Measurements from ENCODE around the gene ZNF267. TPM values are rescaled to one million over a fixed set of nuclear protein-coding genes. Genes with fewer than 3 reads are reported as not detected.

Gene ZNF267
- total RNA-seq, 1 experiment from 2014 or later = 10.2 TPM

DNA sequence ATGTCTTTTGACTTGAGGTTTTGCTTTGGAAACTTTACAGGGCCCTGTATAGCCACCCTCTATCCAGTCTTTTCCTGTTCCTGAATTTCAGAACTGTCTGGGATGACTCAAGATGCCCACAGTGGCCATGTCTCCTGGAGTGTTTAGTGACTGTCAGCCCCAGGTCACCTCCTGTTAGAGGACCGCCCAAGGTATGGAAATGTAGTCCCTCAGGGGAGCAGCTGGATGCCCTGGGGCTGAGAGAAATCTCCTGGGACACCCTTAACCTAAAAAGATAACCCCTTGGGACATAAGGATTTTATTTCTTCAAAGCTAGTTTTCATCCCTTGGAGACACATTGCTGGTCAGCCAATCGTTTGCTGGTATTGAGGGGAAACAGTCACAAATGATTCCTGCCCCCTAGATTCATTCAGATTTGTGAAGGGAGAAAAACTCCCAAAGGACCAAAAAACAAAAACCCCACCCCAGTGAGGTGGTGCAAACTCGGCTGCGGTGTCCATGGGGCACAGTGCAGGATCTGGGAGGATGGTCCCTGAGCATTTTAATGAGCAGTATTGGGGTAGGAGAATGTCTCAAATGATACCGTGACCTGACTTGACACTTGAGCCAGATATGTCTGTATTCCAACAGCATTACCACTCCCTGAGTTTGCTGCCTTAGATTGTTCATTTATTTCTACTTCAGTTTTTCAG is 1.7 kb downstream of the ZNF267 start:
- peak; percentile 35 for ATAC-seq
- H3K79me2 ChIP-seq (ENCODE audit: low read length) = peaks cover 62% of the 10 kb centered on the region
- BruUV-seq (replicated peaks) = no TSS peak
- peak overlapping the region; percentile 96 for H3K4me2 ChIP-seq (ENCODE audit: low read length)
- H2AFZ ChIP-seq (ENCODE audit: low read length) = no peak overlapping the region
- H3K27me3 ChIP-seq (ENCODE audit: low read length) = no peaks in the 10 kb centered on the region
- intact Hi-C loops (cut with micrococcal nuclease) = no loop called here
- POLR2A ChIA-PET (ENCODE audit: unreplicated experiment) = no interaction called here
- peaks cover 13% of the 10 kb centered on the region; the same call in 1 of the 2 replicates for H4K20me1 ChIP-seq (ENCODE audit: low read length)
- DNase-seq = peak; percentile 27
- H3K4me3 ChIP-seq (ENCODE audit: low read length) = peak overlapping the region; percentile 100
- H3K9ac ChIP-seq (ENCODE audit: low read length) = peak overlapping the region; percentile 98
- peaks cover 25% of the 10 kb centered on the region for H3K36me3 ChIP-seq (ENCODE audit: low read depth, low read length)
- TF ChIP-seq, protein P1, sequence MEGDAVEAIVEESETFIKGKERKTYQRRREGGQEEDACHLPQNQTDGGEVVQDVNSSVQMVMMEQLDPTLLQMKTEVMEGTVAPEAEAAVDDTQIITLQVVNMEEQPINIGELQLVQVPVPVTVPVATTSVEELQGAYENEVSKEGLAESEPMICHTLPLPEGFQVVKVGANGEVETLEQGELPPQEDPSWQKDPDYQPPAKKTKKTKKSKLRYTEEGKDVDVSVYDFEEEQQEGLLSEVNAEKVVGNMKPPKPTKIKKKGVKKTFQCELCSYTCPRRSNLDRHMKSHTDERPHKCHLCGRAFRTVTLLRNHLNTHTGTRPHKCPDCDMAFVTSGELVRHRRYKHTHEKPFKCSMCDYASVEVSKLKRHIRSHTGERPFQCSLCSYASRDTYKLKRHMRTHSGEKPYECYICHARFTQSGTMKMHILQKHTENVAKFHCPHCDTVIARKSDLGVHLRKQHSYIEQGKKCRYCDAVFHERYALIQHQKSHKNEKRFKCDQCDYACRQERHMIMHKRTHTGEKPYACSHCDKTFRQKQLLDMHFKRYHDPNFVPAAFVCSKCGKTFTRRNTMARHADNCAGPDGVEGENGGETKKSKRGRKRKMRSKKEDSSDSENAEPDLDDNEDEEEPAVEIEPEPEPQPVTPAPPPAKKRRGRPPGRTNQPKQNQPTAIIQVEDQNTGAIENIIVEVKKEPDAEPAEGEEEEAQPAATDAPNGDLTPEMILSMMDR (conservative IDR thresholded peaks at IDR 0.05; ENCODE audit: low read depth, low read length) = no peak
- no peak for TF ChIP-seq EZH2 (IDR thresholded peaks at IDR 0.05; ENCODE audit: low read length, unreplicated experiment)
- no peak for TF ChIP-seq EZH2phosphoT487 (IDR thresholded peaks at IDR 0.05; ENCODE audit: borderline replicate concordance, low read length)
- H3K9me3 ChIP-seq (ENCODE audit: low read length) = no peaks in the 10 kb centered on the region
- H3K4me1 ChIP-seq (ENCODE audit: insufficient read depth, low read length) = peaks cover 31% of the 10 kb centered on the region
- no peaks in the 10 kb centered on the region for H3K9me2 ChIP-seq (replicated peaks; ENCODE audit: low read length)
- no peaks in the 10 kb centered on the region for H3F3A ChIP-seq (ENCODE audit: low read length, unreplicated experiment)
- H3K27ac ChIP-seq (ENCODE audit: low read length) = peak overlapping the region; percentile 67
- CTCF ChIA-PET = no interaction called here

DNA sequence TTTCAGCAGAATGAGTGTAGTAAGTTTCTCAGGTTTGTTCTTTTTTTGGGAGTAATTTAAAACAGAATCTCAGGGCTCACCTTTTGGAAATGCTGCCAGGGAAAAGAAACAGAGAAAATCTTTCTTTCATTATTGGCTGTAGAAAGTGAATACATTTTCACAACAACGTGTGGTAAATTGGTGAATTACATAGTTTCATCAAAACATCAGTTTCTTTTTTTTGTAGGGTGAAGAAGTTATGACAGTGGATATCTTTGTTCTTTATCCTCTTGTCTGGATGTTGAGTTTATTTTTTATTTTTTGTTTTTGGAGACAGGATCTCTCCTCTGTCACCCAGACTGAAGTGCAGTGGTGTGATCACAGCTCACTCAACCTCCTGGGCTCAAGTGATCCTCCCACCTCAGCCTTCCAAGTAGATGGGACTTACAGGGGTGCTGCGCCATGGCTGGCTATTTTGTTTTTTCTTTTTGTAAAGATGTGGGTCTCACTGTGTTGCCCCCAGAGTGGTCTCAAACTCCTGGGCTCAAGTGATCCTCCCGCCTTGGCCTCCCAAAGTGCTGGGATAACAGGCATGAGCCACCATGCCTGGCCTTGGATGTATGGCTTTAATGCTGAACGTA is 2.4 kb downstream of the ZNF267 start:
- CTCF ChIA-PET = no interaction called here
- H3F3A ChIP-seq (ENCODE audit: low read length, unreplicated experiment) = no peaks in the 10 kb centered on the region
- H3K4me2 ChIP-seq (ENCODE audit: low read length) = peak overlapping the region; percentile 96
- peaks cover 70% of the 10 kb centered on the region for H3K79me2 ChIP-seq (ENCODE audit: low read length)
- peaks cover 13% of the 10 kb centered on the region; the same call in 1 of the 2 replicates for H4K20me1 ChIP-seq (ENCODE audit: low read length)
- peaks cover 31% of the 10 kb centered on the region for H3K4me1 ChIP-seq (ENCODE audit: insufficient read depth, low read length)
- H3K27ac ChIP-seq (ENCODE audit: low read length) = peak overlapping the region; percentile 86; the same call in 1 of the 2 replicates
- DNase-seq (no peak), ATAC-seq (no peak)
- H3K9me2 ChIP-seq (replicated peaks; ENCODE audit: low read length) = no peaks in the 10 kb centered on the region
- H3K4me3 ChIP-seq (ENCODE audit: low read length) = peak overlapping the region; percentile 100
- no peaks in the 10 kb centered on the region for H3K9me3 ChIP-seq (ENCODE audit: low read length)
- H3K36me3 ChIP-seq (ENCODE audit: low read depth, low read length) = peaks cover 31% of the 10 kb centered on the region
- H3K27me3 ChIP-seq (ENCODE audit: low read length) = no peaks in the 10 kb centered on the region
- intact Hi-C loops (cut with micrococcal nuclease) = no loop called here
- TF ChIP-seq EZH2 (IDR thresholded peaks at IDR 0.05; ENCODE audit: low read length, unreplicated experiment) (no peak), EZH2phosphoT487 (IDR thresholded peaks at IDR 0.05; ENCODE audit: borderline replicate concordance, low read length) (no peak)
- TF ChIP-seq, protein P1 (conservative IDR thresholded peaks at IDR 0.05; ENCODE audit: low read depth, low read length) = no peak
- POLR2A ChIA-PET (ENCODE audit: unreplicated experiment) = no interaction called here
- BruUV-seq (replicated peaks) = no TSS peak
- no peak overlapping the region for H3K9ac ChIP-seq (ENCODE audit: low read length)
- H2AFZ ChIP-seq (ENCODE audit: low read length) = no peak overlapping the region

All from PC-3 (cell line).